ENCODE data around the gene IL24. TPM values are rescaled to one million over a fixed set of nuclear protein-coding genes. Genes with fewer than 3 reads are reported as not detected.

Gene IL24
- total RNA-seq, 5 donors from 2014 or later (not counting 1 experiment from before 2014, with no cell fraction given), result 0.18 to 0.22 TPM; not detected in 3

GRCh38 chr1:206908038-206908437 is 10.8 kb downstream of the IL24 start:
- Histone ChIP-seq H3K36me3 (ENCODE audit: control insufficient read depth in 2 of 2, extremely low read depth in 1 of 2, insufficient read depth in 1 of 2, low read length in 1 of 2) (peaks cover 23 to 86% of the 10 kb centered on the region in 2 donors), H3K4me1 (ENCODE audit: control insufficient read depth in 1 of 2, extremely low read depth in 1 of 2, insufficient read depth in 2 of 2, low read length in 2 of 2) (peaks cover 68 to 78% of the 10 kb centered on the region in 2 experiments), H3K4me3 (ENCODE audit: control insufficient read depth in 1 of 2, extremely low read depth in 1 of 2, low read length in 1 of 2) (no peak overlapping the region), H3K9me3 (no peaks in the 10 kb centered on the region), H3K27ac (ENCODE audit: low read length) (no peak overlapping the region), H3K27me3 (replicated peaks in 1 of 2; ENCODE audit: control insufficient read depth in 2 of 2, extremely low read depth in 1 of 2, insufficient read depth in 2 of 2, low read length in 1 of 2) (no peaks in the 10 kb centered on the region)
- POLR2A ChIA-PET, result no interaction called here
- peaks cover 87 to 93% (median 90%) of the 10 kb centered on the region in 3 donors for H3K4me1 Mint-ChIP-seq
- H3K27ac Mint-ChIP-seq, result peak overlapping the region; percentile 89 to 90
- CTCF ChIA-PET, result interaction anchor here (0.7 to 1.7 kb wide), 11 partner anchors 11 to 183 kb away, joined by 3 to 8 read pairs (median 4); partner anchors contain the start of gene IL20 (in 2 of the 2)
- ATAC-seq (replicated peaks in 1 of 4) (no peak), DNase-seq (no peak)
- H3K36me3 Mint-ChIP-seq, result peaks cover 66% of the 10 kb centered on the region
- H3K9me3 Mint-ChIP-seq, result no peaks in the 10 kb centered on the region
- WGBS (ENCODE audit: insufficient coverage), result 97% methylated on average over 9 of the region's 10 CpGs
- no peaks in the 10 kb centered on the region for H3K27me3 Mint-ChIP-seq
- H3K4me3 Mint-ChIP-seq, result peak overlapping the region in 1 of 3 donors; percentile 18

DNA sequence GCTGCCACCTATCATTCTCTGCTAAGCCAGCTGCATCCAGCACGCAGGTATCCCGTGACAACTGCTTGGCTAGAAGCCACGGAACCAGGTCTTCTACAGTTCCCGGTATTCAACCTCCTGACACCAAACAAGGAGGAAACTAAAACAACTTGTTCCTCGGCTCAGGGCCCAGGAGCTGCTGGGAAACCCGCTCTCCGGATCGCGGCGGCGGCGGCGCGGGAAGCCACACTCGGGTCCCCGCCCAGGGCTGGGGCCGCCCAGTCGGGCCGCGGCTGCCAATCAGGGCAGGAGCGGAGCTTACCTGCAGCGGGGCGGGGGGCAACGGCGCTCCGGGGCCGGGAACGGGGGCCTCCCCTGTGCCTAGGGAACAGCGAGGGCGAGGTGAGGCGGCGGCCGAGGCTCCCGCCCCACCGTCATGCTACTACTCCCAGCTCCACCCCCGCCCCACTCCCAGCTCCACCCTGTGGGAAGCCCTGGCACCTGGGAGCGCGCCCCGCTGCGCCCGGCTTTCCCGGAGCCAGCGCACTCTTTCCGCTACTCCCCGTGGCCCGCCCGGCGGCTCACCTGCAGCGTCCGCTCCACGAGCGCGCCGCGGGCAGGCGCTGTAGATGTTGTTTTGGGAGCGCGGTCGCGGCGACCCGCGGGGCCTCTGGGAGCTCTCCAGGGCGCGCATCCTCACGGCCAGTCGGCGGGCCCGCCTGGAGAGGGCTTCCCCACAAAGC is 12.1 kb downstream of the IL24 start:
- Mint-ChIP-seq H3K27me3 (no peaks in the 10 kb centered on the region), H3K36me3 (peaks cover 64% of the 10 kb centered on the region), H3K4me3 (peak overlapping the region in 2 of 3 donors; percentile 61 to 69), H3K4me1 (peaks cover 87 to 93% (median 92%) of the 10 kb centered on the region in 3 donors), H3K27ac (peak overlapping the region; percentile 89 to 93), H3K9me3 (no peaks in the 10 kb centered on the region)
- Histone ChIP-seq H3K27me3 (replicated peaks in 1 of 2; ENCODE audit: control insufficient read depth in 2 of 2, extremely low read depth in 1 of 2, insufficient read depth in 2 of 2, low read length in 1 of 2) (no peaks in the 10 kb centered on the region), H3K36me3 (ENCODE audit: control insufficient read depth in 2 of 2, extremely low read depth in 1 of 2, insufficient read depth in 1 of 2, low read length in 1 of 2) (peaks cover 23 to 86% of the 10 kb centered on the region in 2 donors), H3K4me1 (ENCODE audit: control insufficient read depth in 1 of 2, extremely low read depth in 1 of 2, insufficient read depth in 2 of 2, low read length in 2 of 2) (peaks cover 73 to 89% of the 10 kb centered on the region in 2 experiments), H3K27ac (ENCODE audit: low read length) (peak overlapping the region; percentile 37), H3K9me3 (no peaks in the 10 kb centered on the region), H3K4me3 (ENCODE audit: control insufficient read depth in 1 of 2, extremely low read depth in 1 of 2, low read length in 1 of 2) (peak overlapping the region; percentile 25 to 35)
- DNase-seq, result peak in 32 of 35 experiments; percentile 32 to 70 (median 50)
- WGBS (ENCODE audit: insufficient coverage), result 11% methylated on average over 60 of the region's 69 CpGs
- POLR2A ChIA-PET, result interaction anchor here (0.5 to 1.2 kb wide), 5 partner anchors 8 to 341 kb away, joined by 3 to 5 read pairs (median 3); partner anchors contain the start of gene FCMR (in 1 of the 2)
- CTCF ChIA-PET, result interaction anchor here (0.6 to 2.1 kb wide), 21 partner anchors 10 to 414 kb away, joined by 3 to 13 read pairs (median 3); partner anchors contain the start of genes FCMR (in 1 of the 2) and IL20 (in 1 of the 2)
- peak; percentile 62 to 79 (median 68) for ATAC-seq (replicated peaks in 1 of 4)

DNA sequence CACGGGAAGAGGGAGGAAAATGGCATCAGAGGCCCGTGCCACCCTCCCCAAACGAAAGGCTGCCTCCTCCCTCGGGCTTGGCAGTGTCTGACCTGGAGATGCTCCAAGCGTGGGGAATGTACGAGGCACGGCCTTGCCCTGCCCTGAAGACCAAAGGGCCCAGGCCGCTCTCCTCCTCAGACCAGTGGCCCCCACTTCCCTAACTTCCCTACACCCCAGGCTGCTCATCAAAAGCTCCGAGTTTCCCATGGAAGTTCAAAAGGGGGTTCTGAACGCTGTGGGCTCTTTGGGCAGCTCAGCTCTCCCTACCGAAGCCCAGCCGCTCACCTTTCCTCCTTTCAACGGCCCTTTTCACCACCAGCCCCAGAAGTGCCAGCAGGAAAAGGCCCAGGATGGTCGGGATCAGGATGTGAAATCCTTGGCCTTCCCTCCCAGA is 12.7 kb downstream of the IL24 start:
- Histone ChIP-seq H3K4me1 (ENCODE audit: control insufficient read depth in 1 of 2, extremely low read depth in 1 of 2, insufficient read depth in 2 of 2, low read length in 2 of 2) (peaks cover 70 to 89% of the 10 kb centered on the region in 2 experiments), H3K27ac (ENCODE audit: low read length) (no peak overlapping the region), H3K4me3 (ENCODE audit: control insufficient read depth in 1 of 2, extremely low read depth in 1 of 2, low read length in 1 of 2) (peak overlapping the region; percentile 25 to 35), H3K9me3 (no peaks in the 10 kb centered on the region), H3K27me3 (replicated peaks in 1 of 2; ENCODE audit: control insufficient read depth in 2 of 2, extremely low read depth in 1 of 2, insufficient read depth in 2 of 2, low read length in 1 of 2) (no peaks in the 10 kb centered on the region), H3K36me3 (ENCODE audit: control insufficient read depth in 2 of 2, extremely low read depth in 1 of 2, insufficient read depth in 1 of 2, low read length in 1 of 2) (peaks cover 20 to 86% of the 10 kb centered on the region in 2 donors)
- Mint-ChIP-seq H3K36me3 (peaks cover 64% of the 10 kb centered on the region), H3K9me3 (no peaks in the 10 kb centered on the region), H3K27ac (peak overlapping the region; percentile 50 to 65), H3K4me3 (peak overlapping the region in 2 of 3 donors; percentile 42 to 59), H3K27me3 (no peaks in the 10 kb centered on the region), H3K4me1 (peaks cover 87 to 93% (median 92%) of the 10 kb centered on the region in 3 donors)
- ATAC-seq (replicated peaks in 1 of 4), result peak in 1 of 4 experiments; percentile 1
- POLR2A ChIA-PET, result interaction anchor here (0.5 to 1.2 kb wide), 3 partner anchors 12 to 88 kb away, joined by 3 to 5 read pairs (median 3); partner anchors contain the start of gene FCMR (in 1 of the 2)
- CTCF ChIA-PET, result interaction anchor here (0.6 to 2.1 kb wide), 7 partner anchors 9 to 177 kb away, joined by 3 to 13 read pairs (median 6); partner anchors contain the start of gene FCMR (in 1 of the 2)
- WGBS (ENCODE audit: insufficient coverage), result 57% methylated on average over 10 of the region's 14 CpGs
- DNase-seq, result no peak

DNA sequence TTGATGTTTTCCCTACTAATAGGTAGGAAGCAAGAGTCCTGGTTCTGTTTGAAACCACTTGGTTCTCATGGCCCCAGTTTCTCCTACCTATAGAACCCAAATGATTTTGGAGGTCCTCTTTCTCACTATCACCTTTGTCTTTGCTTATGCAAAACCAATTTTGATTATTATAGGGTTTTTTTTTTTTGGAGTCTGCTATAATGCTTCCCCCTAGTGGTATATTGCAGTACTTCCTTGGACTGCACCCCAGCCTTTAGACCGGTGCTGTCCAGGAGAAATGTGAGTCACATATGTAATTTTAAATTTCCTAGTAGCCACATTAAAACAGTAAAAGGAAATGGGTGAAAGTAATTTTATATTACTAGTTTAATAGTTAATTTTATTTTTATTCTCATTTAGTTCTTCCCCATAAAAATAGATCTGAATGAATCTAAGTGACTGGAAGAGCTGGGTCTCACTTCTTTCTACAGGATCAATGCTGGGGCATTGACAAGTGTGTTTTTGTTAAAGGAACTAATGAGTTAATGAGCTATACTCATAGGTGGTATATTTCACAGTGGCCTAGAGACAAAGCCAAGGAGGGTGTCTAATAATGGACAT is 13.9 kb downstream of the IL24 start:
- H3K9me3 ChIP-seq, result no peaks in the 10 kb centered on the region
- H3K27me3 ChIP-seq (replicated peaks in 1 of 2; ENCODE audit: control insufficient read depth in 2 of 2, extremely low read depth in 1 of 2, insufficient read depth in 2 of 2, low read length in 1 of 2), result no peaks in the 10 kb centered on the region
- ATAC-seq (replicated peaks in 1 of 4), result peak in 1 of 4 experiments; percentile 21
- Mint-ChIP-seq H3K27me3 (no peaks in the 10 kb centered on the region), H3K9me3 (no peaks in the 10 kb centered on the region), H3K36me3 (peaks cover 64% of the 10 kb centered on the region), H3K4me3 (peak overlapping the region in 2 of 3 donors; percentile 41 to 59), H3K27ac (peak overlapping the region; percentile 50 to 77), H3K4me1 (peaks cover 87 to 93% (median 92%) of the 10 kb centered on the region in 3 donors)
- no CpG with 5 or more reads among the region's 1 CpG for WGBS (ENCODE audit: insufficient coverage)
- H3K4me3 ChIP-seq (ENCODE audit: control insufficient read depth in 1 of 2, extremely low read depth in 1 of 2, low read length in 1 of 2), result no peak overlapping the region
- peaks cover 71 to 92% of the 10 kb centered on the region in 2 experiments for H3K4me1 ChIP-seq (ENCODE audit: control insufficient read depth in 1 of 2, extremely low read depth in 1 of 2, insufficient read depth in 2 of 2, low read length in 2 of 2)
- peaks cover 17 to 85% of the 10 kb centered on the region in 2 donors for H3K36me3 ChIP-seq (ENCODE audit: control insufficient read depth in 2 of 2, extremely low read depth in 1 of 2, insufficient read depth in 1 of 2, low read length in 1 of 2)
- peak in 4 of 35 experiments; percentile 24 to 76 (median 34) for DNase-seq
- POLR2A ChIA-PET, result interaction anchor here (0.6 to 1.0 kb wide), 2 partner anchors 10 to 119 kb away, joined by 4 to 6 read pairs; partner anchors contain the start of gene FCMR (in 1 of the 2)
- no peak overlapping the region for H3K27ac ChIP-seq (ENCODE audit: low read length)
- CTCF ChIA-PET, result interaction anchor here (0.6 to 4.1 kb wide), 29 partner anchors 9 to 247 kb away, joined by 3 to 81 read pairs (median 12); partner anchors contain the start of genes FCMR (in 2 of the 2) and IL20 (in 2 of the 2)

DNA sequence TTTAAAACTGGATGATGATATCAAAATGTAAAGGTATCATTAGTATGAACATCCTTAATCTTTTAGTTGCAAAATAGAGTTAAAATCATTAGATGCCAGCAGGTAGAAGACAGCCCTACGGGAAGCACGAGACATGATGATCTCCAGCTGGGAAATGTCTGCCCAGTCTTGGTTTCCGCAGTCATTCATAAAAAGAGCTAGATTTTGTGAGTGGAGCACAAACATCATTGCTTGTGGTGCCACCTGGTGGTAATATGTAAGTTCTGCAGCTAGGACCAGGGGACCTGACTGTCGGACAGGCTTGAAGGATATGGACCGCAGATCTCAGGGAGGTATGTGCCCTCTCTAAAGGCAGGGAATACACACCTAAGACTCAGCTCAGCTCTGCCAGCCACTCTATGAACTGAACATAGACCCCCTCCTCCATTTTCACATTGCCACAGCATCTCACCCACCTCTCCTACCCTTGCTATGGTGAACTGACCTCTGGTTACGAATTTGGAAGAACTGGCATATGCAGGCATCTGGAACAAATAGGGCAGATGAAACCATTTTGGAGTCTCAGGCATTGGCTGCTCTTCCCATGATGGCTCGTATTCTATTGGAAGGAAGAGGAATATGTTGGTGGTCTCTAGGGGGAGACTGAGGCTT is 15.3 kb downstream of the IL24 start:
- peak overlapping the region in 1 of 2 donors; percentile 95 for H3K27ac Mint-ChIP-seq
- ChIA-PET POLR2A (interaction anchor here (1.0 to 1.2 kb wide), 3 partner anchors 9 to 178 kb away, joined by 3 to 6 read pairs (median 5); partner anchors contain the start of gene FCMR (in 2 of the 2)), CTCF (interaction anchor here (0.7 to 4.1 kb wide), 54 partner anchors 9 to 433 kb away, joined by 3 to 81 read pairs (median 4); partner anchors contain the start of genes FCMR (in 2 of the 2), IL20 (in 2 of the 2), DYRK3 (in 1 of the 2) and IL19 (in 1 of the 2))
- H3K9me3 Mint-ChIP-seq, result no peaks in the 10 kb centered on the region
- Histone ChIP-seq H3K4me3 (ENCODE audit: control insufficient read depth in 1 of 2, extremely low read depth in 1 of 2, low read length in 1 of 2) (no peak overlapping the region), H3K27ac (ENCODE audit: low read length) (peak overlapping the region; percentile 29), H3K9me3 (no peaks in the 10 kb centered on the region), H3K36me3 (ENCODE audit: control insufficient read depth in 2 of 2, extremely low read depth in 1 of 2, insufficient read depth in 1 of 2, low read length in 1 of 2) (peaks cover 21 to 88% of the 10 kb centered on the region in 2 donors), H3K27me3 (replicated peaks in 1 of 2; ENCODE audit: control insufficient read depth in 2 of 2, extremely low read depth in 1 of 2, insufficient read depth in 2 of 2, low read length in 1 of 2) (no peaks in the 10 kb centered on the region), H3K4me1 (ENCODE audit: control insufficient read depth in 1 of 2, extremely low read depth in 1 of 2, insufficient read depth in 2 of 2, low read length in 2 of 2) (peaks cover 71 to 93% of the 10 kb centered on the region in 2 experiments)
- peak in 33 of 35 experiments; percentile 21 to 86 (median 50) for DNase-seq
- peaks cover 93 to 94% (median 93%) of the 10 kb centered on the region in 3 donors for H3K4me1 Mint-ChIP-seq
- no peaks in the 10 kb centered on the region for H3K27me3 Mint-ChIP-seq
- H3K36me3 Mint-ChIP-seq, result peaks cover 71% of the 10 kb centered on the region
- WGBS (ENCODE audit: insufficient coverage), result 19% methylated on average over 6 of the region's 7 CpGs
- peak; percentile 31 to 35 (median 34) for ATAC-seq (replicated peaks in 1 of 4)
- H3K4me3 Mint-ChIP-seq, result peak overlapping the region in 1 of 3 donors; percentile 48
